ENCODE measurements around the gene SIRT4. TPM values are rescaled to one million over a fixed set of nuclear protein-coding genes. Genes with fewer than 3 reads are reported as not detected.

Gene SIRT4
- total and polyA plus RNA-seq, 2 of the 13 experiments (the other 11 are each of a cell fraction or from before 2014, with no cell fraction given), result 3.4 to 5.8 TPM

GRCh38 chr12:120353556-120354317 lies 51.6 kb downstream of the SIRT4 start:
- CTCF ChIA-PET (ENCODE audit: low intra/inter-chr PET ratio, low total read pairs), result no interaction called here
- Histone ChIP-seq H3K9ac (ENCODE audit: insufficient read depth, low read depth, low read length) (no peak overlapping the region), H3K4me2 (ENCODE audit: low read depth, low read length) (no peak overlapping the region), H3K79me2 (ENCODE audit: insufficient read depth, low read length) (no peaks in the 10 kb centered on the region), H3K27me3 (ENCODE audit: control insufficient read depth in 1 of 2, insufficient read depth in 2 of 2, low read length in 2 of 2) (no peaks in the 10 kb centered on the region), H3K4me3 (replicated peaks in 1 of 3; ENCODE audit: insufficient read depth in 1 of 3, low read depth in 2 of 3, low read length in 3 of 3) (no peak overlapping the region), H3K27ac (ENCODE audit: extremely low read length, insufficient read depth, low read length) (no peak overlapping the region), H4K20me1 (ENCODE audit: insufficient read depth, low read length) (no peaks in the 10 kb centered on the region), H2AFZ (ENCODE audit: low read length) (no peak overlapping the region), H3K36me3 (replicated peaks in 1 of 2; ENCODE audit: control insufficient read depth in 1 of 2, insufficient read depth in 2 of 2, low read length in 2 of 2) (no peaks in the 10 kb centered on the region), H3K9me3 (ENCODE audit: low read length) (no peaks in the 10 kb centered on the region), H3K4me1 (ENCODE audit: insufficient read depth, low read length) (no peaks in the 10 kb centered on the region)
- in situ Hi-C loops (cut with HindIII; ENCODE audit: extremely low pct_ligation_motif_present, low pct_unique_long_range_greater_than_20kb) (no loop called here), intact Hi-C loops (cut with micrococcal nuclease; ENCODE audit: unreplicated experiment) (no loop called here)
- no peak for DNase-seq (ENCODE audit: low spot score)
- 60% methylated on average over 4 of the region's 4 CpGs for WGBS (ENCODE audit: low lambda C conversion rate)
- FAIRE-seq, result no peak
- no TSS peak for BruUV-seq (replicated peaks)
- POLR2A ChIA-PET, result no interaction called here
- no peak for ATAC-seq
- TF ChIP-seq ZNF766 (CRISPR knock-in tag; IDR thresholded peaks at IDR 0.05; ENCODE audit: borderline replicate concordance) (no peak), GTF2F1 (IDR thresholded peaks at IDR 0.05; ENCODE audit: low read length) (no peak), GTF3A (CRISPR knock-in tag; conservative IDR thresholded peaks at IDR 0.05) (no peak), KDM1A (CRISPR knock-in tag; IDR thresholded peaks at IDR 0.05) (no peak), ZNF629 (CRISPR knock-in tag; conservative IDR thresholded peaks at IDR 0.05) (0 out of 2 replicates have a peak, but pooled peaks have one; percentile 21), HES4 (CRISPR knock-in tag; IDR thresholded peaks at IDR 0.05; ENCODE audit: borderline replicate concordance) (no peak)

- no peaks in the 10 kb centered on the region for H3K4me1 ChIP-seq (ENCODE audit: insufficient read depth, low read length)
- no peak overlapping the region for H3K4me2 ChIP-seq (ENCODE audit: low read depth, low read length)
- H2AFZ ChIP-seq (ENCODE audit: low read length), result no peak overlapping the region
- POLR2A ChIA-PET, result no interaction called here
- H3K27me3 ChIP-seq (ENCODE audit: control insufficient read depth in 1 of 2, insufficient read depth in 2 of 2, low read length in 2 of 2), result no peaks in the 10 kb centered on the region; a peak in 1 of 5 replicates
- peak; percentile 56 for DNase-seq (ENCODE audit: low spot score)
- H4K20me1 ChIP-seq (ENCODE audit: insufficient read depth, low read length), result no peaks in the 10 kb centered on the region
- intact Hi-C loops (cut with micrococcal nuclease; ENCODE audit: unreplicated experiment) (loop anchor here (1.0 kb wide), 1 partner anchor 74 kb away; no protein-coding TSS in a partner anchor), in situ Hi-C loops (cut with HindIII; ENCODE audit: extremely low pct_ligation_motif_present, low pct_unique_long_range_greater_than_20kb) (loop anchor here (5.0 kb wide), 1 partner anchor 76 kb away; no protein-coding TSS in a partner anchor)
- H3K27ac ChIP-seq (ENCODE audit: extremely low read length, insufficient read depth, low read length), result no peak overlapping the region
- BruUV-seq (replicated peaks), result no TSS peak
- WGBS (ENCODE audit: low lambda C conversion rate), result 63% methylated on average over 3 of the region's 13 CpGs
- ATAC-seq, result peak; percentile 92
- no peaks in the 10 kb centered on the region for H3K79me2 ChIP-seq (ENCODE audit: insufficient read depth, low read length)
- peak; percentile 79 for FAIRE-seq
- H3K9me3 ChIP-seq (ENCODE audit: low read length), result no peaks in the 10 kb centered on the region
- H3K36me3 ChIP-seq (replicated peaks in 1 of 2; ENCODE audit: control insufficient read depth in 1 of 2, insufficient read depth in 2 of 2, low read length in 2 of 2), result no peaks in the 10 kb centered on the region
- CTCF ChIA-PET (ENCODE audit: low intra/inter-chr PET ratio, low total read pairs), result interaction anchor here (0.6 to 5.1 kb wide), 5 partner anchors 10 to 110 kb away, joined by 3 to 48 read pairs (median 3); no protein-coding TSS in a partner anchor
- no peak overlapping the region for H3K9ac ChIP-seq (ENCODE audit: insufficient read depth, low read depth, low read length)
- no peak overlapping the region for H3K4me3 ChIP-seq (replicated peaks in 1 of 3; ENCODE audit: insufficient read depth in 1 of 3, low read depth in 2 of 3, low read length in 3 of 3)
- TF ChIP-seq ZBTB38 (CRISPR knock-in tag; IDR thresholded peaks at IDR 0.05) (peak; percentile 47; the same call in 1 of the 2 replicates), ZNF430 (CRISPR knock-in tag; IDR thresholded peaks at IDR 0.05) (no peak), ZNF263 (CRISPR knock-in tag; IDR thresholded peaks at IDR 0.05) (0 out of 2 replicates have a peak, but pooled peaks have one; percentile 22), ATF6 (CRISPR knock-in tag; conservative IDR thresholded peaks at IDR 0.05) (no peak), XBP1 (CRISPR knock-in tag; IDR thresholded peaks at IDR 0.05) (no peak), HDAC1 (CRISPR knock-in tag; IDR thresholded peaks at IDR 0.05) (0 out of 2 replicates have a peak, but pooled peaks have one; percentile 23), ARID3A (IDR thresholded peaks at IDR 0.05; ENCODE audit: low read depth, low read length) (no peak), PHF21A (CRISPR knock-in tag; IDR thresholded peaks at IDR 0.05) (no peak), TBL1XR1 (IDR thresholded peaks at IDR 0.05; ENCODE audit: borderline replicate concordance, low read length, partially characterized antibody) (no peak)
Measured at GRCh38 chr12:120356567-120357030, 54.5 kb downstream of the SIRT4 start.

Measured in HepG2 (cell line).